Osteoblast (primary cell): Measurements from ENCODE around the gene RCCD1. TPM values are rescaled to one million over a fixed set of nuclear protein-coding genes. Genes with fewer than 3 reads are reported as not detected.
A peak's percentile ranks its signal among the peaks of the same experiment; 100 is the strongest.

Experiments used
- DNase-seq: peaks from one replicate; pipeline ENCODE4 v3.0.0; 2011; ENCODE audit warnings: low spot score, mixed read lengths; ENCODE audit not compliant: insufficient read length; ENCODE audit errors: missing footprints
- H2AFZ ChIP-seq: 2 replicates; pipeline ENCODE4 v1.6.0; 2011; ENCODE audit warnings: mild to moderate bottlenecking, low read length
- H3K27ac ChIP-seq: 2 replicates; pipeline ENCODE4 v1.5.1; 2011; ENCODE audit warnings: mild to moderate bottlenecking, low read depth, low read length, moderate library complexity
- H3K27me3 ChIP-seq: 2 replicates; pipeline ENCODE4 v1.6.0; 2012; ENCODE audit warnings: mild to moderate bottlenecking, control low read depth, inconsistent platforms, low read length, moderate library complexity; ENCODE audit not compliant: insufficient read depth
- H3K36me3 ChIP-seq: 2 replicates; pipeline ENCODE4 v1.5.1; 2011; ENCODE audit warnings: mild to moderate bottlenecking, low read length, control low read depth, moderate library complexity; ENCODE audit not compliant: insufficient read depth
- H3K4me1 ChIP-seq: 2 replicates; pipeline ENCODE4 v1.5.1; 2011; ENCODE audit warnings: mild to moderate bottlenecking, low read length, control low read depth, moderate library complexity; ENCODE audit not compliant: insufficient read depth
- H3K4me2 ChIP-seq: 2 replicates; pipeline ENCODE4 v1.6.0; 2011; ENCODE audit warnings: mild to moderate bottlenecking, low read length; ENCODE audit not compliant: insufficient read depth
- H3K4me3 ChIP-seq: fragments of 200-600 bp; sonication (generic); 3 replicates; pipeline ENCODE4 v1.5.1; 2012; ENCODE audit warnings: mild to moderate bottlenecking, low read length, inconsistent platforms; ENCODE audit not compliant: insufficient read depth
- H3K79me2 ChIP-seq: 2 replicates; pipeline ENCODE4 v1.6.0; 2012; ENCODE audit warnings: mild to moderate bottlenecking, low read length, control low read depth, inconsistent platforms; ENCODE audit not compliant: insufficient read depth
- H3K9me3 ChIP-seq: 2 replicates; pipeline ENCODE4 v1.5.1; 2011; ENCODE audit warnings: low read depth, low read length, control low read depth
- H4K20me1 ChIP-seq: 2 replicates; pipeline ENCODE4 v1.6.0; 2012; ENCODE audit warnings: mild to moderate bottlenecking, low read length, control low read depth; ENCODE audit not compliant: insufficient read depth
- CTCF ChIP-seq: IDR thresholded peaks from 2 replicates; pipeline ENCODE4 v1.5.1; 2011; ENCODE audit warnings: mild to moderate bottlenecking, low read depth, low read length, moderate library complexity; ENCODE audit errors: extremely low read depth
- total RNA-seq: library from RNA; depleted of rRNA; stranded (reverse); fragments of >200 nt; gene quantifications from 2 replicates; pipeline ENCODE4 v1.2.3, GENCODE V29; 2012

Gene RCCD1
- total RNA-seq, 1 donor = 11.2 TPM

DNA sequence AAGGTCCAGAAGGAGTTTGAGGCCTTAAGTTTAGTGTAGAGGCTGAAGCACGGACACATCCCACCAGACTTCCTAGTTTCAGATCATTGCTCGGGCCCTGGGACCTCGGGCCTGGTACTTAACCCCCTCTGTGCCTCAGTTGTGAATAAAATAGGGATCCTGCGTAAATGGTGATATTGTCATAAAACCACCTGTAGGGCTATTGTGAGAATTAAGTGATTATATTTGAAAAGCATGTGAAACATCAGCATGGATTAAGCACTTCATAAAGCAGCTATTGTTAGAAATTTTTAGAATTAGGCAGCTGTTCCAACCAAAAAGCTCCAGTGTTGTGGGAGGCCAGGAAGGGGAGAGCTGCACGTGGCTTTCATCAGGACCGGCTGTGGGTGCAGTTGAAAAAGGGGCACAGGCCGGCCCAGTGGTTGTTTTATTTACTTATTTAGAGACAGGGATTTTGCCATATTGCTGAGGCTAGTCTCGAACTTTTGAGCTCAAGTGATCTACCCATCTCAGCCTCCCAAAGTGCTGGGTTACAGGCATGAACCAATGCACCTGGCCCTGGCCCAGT, 4.4 kb downstream of the RCCD1 start:
- peaks cover 27% of the 10 kb centered on the region for H3K4me1 ChIP-seq
- TF ChIP-seq CTCF = no peak

GRCh38 chr15:90959894-90960293, 5.2 kb downstream of the RCCD1 start:
- Histone ChIP-seq H3K27me3 (no peaks in the 10 kb centered on the region), H3K4me1 (peaks cover 24% of the 10 kb centered on the region), H3K4me3 (no peak overlapping the region), H4K20me1 (no peaks in the 10 kb centered on the region), H3K4me2 (no peak overlapping the region), H3K79me2 (peaks cover 27% of the 10 kb centered on the region), H3K27ac (no peak overlapping the region), H3K36me3 (peaks cover 32% of the 10 kb centered on the region), H3K9me3 (no peaks in the 10 kb centered on the region), H2AFZ (no peak overlapping the region)
- peak; percentile 86 for DNase-seq
- no peak for TF ChIP-seq CTCF

More for the DNA sequence above, 4.4 kb downstream of the RCCD1 start:
- H3K79me2 ChIP-seq = peaks cover 27% of the 10 kb centered on the region
- DNase-seq = no peak
- H3K4me2 ChIP-seq = no peak overlapping the region
- no peaks in the 10 kb centered on the region for H3K9me3 ChIP-seq
- no peaks in the 10 kb centered on the region for H4K20me1 ChIP-seq
- peaks cover 31% of the 10 kb centered on the region for H3K36me3 ChIP-seq
- no peak overlapping the region for H3K4me3 ChIP-seq
- H3K27me3 ChIP-seq = no peaks in the 10 kb centered on the region
- no peak overlapping the region for H3K27ac ChIP-seq
- no peak overlapping the region for H2AFZ ChIP-seq

DNA sequence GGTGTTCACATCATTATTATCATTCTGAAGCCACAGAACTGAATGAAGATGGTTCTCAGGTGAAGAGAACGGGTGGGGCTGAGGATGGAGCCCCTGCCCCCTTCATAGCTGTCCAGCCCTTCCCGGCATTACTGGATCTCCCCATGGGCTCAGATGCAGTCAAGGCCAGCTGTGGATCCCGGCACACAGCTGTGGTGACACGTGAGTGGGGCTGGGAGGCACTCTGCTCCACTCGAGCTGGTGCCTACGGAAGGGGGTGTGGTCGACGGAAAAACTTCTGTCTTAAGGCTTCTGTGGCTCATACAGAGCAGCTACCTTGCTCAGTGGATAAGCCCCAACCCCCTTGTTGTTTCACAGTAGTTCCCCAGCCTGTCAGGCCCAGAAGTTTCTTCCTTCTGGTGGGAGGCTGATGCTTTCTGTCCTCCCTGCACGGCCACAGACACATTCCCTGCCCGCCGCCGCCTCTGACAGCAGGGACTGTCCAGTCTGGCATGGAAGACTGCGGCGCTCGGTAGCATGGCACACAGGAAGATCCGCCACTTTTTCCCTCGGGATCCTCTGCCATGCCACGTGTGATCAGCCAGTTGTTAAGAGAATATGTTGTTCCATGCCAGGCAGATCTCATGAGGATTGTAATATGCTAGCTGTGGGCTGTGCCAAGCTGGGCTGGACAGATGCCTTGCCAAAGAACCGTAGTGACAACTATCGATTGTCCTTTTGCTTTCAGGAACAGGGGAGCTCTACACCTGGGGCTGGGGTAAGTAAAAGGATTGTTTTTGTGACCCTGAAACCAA, 5.8 kb downstream of the RCCD1 start:
- Histone ChIP-seq H3K27ac (no peak overlapping the region), H3K79me2 (peaks cover 27% of the 10 kb centered on the region), H3K9me3 (no peaks in the 10 kb centered on the region), H3K4me2 (no peak overlapping the region), H3K4me3 (no peak overlapping the region), H3K4me1 (peaks cover 20% of the 10 kb centered on the region), H3K27me3 (no peaks in the 10 kb centered on the region), H4K20me1 (no peaks in the 10 kb centered on the region), H3K36me3 (peaks cover 32% of the 10 kb centered on the region), H2AFZ (no peak overlapping the region)
- no peak for TF ChIP-seq CTCF
- no peak for DNase-seq

- no peaks in the 10 kb centered on the region for H3K9me3 ChIP-seq
- peaks cover 42% of the 10 kb centered on the region for H3K36me3 ChIP-seq
- no peak overlapping the region for H3K27ac ChIP-seq
Measured at GRCh38 chr15:90962021-90962420, 7.3 kb downstream of the RCCD1 start.

More at GRCh38 chr15:90962021-90962420, 7.3 kb downstream of the RCCD1 start:
- H3K79me2 ChIP-seq = peaks cover 25% of the 10 kb centered on the region
- H3K27me3 ChIP-seq = no peaks in the 10 kb centered on the region
- H3K4me3 ChIP-seq = no peak overlapping the region
- TF ChIP-seq CTCF = no peak
- H3K4me2 ChIP-seq = no peak overlapping the region
- no peaks in the 10 kb centered on the region for H4K20me1 ChIP-seq
- DNase-seq = no peak
- H2AFZ ChIP-seq = no peak overlapping the region
- peaks cover 10% of the 10 kb centered on the region for H3K4me1 ChIP-seq
